Activated CD8-positive, alpha-beta T cell treated with anti-CD3 and anti-CD28 coated beads for 36 hours (primary cell): ENCODE data around the gene TMEM131. TPM values are rescaled to one million over a fixed set of nuclear protein-coding genes. Genes with fewer than 3 reads are reported as not detected.

ENCODE experiments used
- ATAC-seq: fragments of 200-7000 bp; cut with Tn5 transposase; one replicate; pipeline ENCODE4 v1.10.0; 2021; ENCODE audit warnings: mild to moderate bottlenecking, moderate library complexity
- CTCF ChIA-PET: fragments of 350-600 bp; sonication (Branson Sonifier 250); formaldehyde crosslinking; loops from one replicate; lab custom pipeline; 2021; ENCODE audit warnings: antibody characterized with exemption; lab: Charles Lee
- POLR2A ChIA-PET: fragments of 350-600 bp; sonication (Branson Sonifier 250); formaldehyde crosslinking; loops from one replicate; lab custom pipeline; 2021; ENCODE audit warnings: antibody characterized with exemption; lab: Charles Lee
- DNase-seq: peaks from one replicate; pipeline ENCODE4 v3.0.0-alpha.2; 2020
- H3K27ac Mint-ChIP-seq: one replicate; pipeline ENCODE4 v1.8.0; 2021; ENCODE audit warnings: mild to moderate bottlenecking, mixed read lengths
- H3K27me3 Mint-ChIP-seq: one replicate; pipeline ENCODE4 v1.8.0; 2021; ENCODE audit warnings: mixed read lengths
- H3K36me3 Mint-ChIP-seq: one replicate; pipeline ENCODE4 v1.8.0; 2021; ENCODE audit warnings: low read depth, mixed read lengths
- H3K4me1 Mint-ChIP-seq: one replicate; pipeline ENCODE4 v1.8.0; 2021; ENCODE audit warnings: low read depth, mixed read lengths
- H3K4me3 Mint-ChIP-seq: one replicate; pipeline ENCODE4 v1.8.0; 2021; ENCODE audit warnings: mild to moderate bottlenecking, moderate library complexity, mixed read lengths
- H3K9me3 Mint-ChIP-seq: one replicate; pipeline ENCODE4 v1.8.0; 2021; ENCODE audit warnings: mixed read lengths
- intact Hi-C: fragments of 100-400 bp; cut with micrococcal nuclease; formaldehyde crosslinking; loops from one replicate; pipeline ENCODE4 v1.10.0; 2022
- total RNA-seq, 2 experiments: library from RNA; stranded (reverse); gene quantifications; one replicate each; pipeline ENCODE4 v1.2.3, GENCODE V29; 2021
- TF ChIP-seq, protein P1 (sequence below): fragments of 200-600 bp; IDR thresholded peaks from one replicate; pipeline ENCODE4 v1.8.0; 2022; ENCODE audit warnings: antibody characterized with exemption, mild to moderate bottlenecking

TMEM131 gene
- total RNA-seq, 2 experiments from 2014 or later: 24.2 to 27.4 TPM

GRCh38 chr2:97730245-97730644, 265.5 kb downstream of the TMEM131 start:
- no peaks in the 10 kb centered on the region for H3K27me3 Mint-ChIP-seq
- TF ChIP-seq, protein P1, sequence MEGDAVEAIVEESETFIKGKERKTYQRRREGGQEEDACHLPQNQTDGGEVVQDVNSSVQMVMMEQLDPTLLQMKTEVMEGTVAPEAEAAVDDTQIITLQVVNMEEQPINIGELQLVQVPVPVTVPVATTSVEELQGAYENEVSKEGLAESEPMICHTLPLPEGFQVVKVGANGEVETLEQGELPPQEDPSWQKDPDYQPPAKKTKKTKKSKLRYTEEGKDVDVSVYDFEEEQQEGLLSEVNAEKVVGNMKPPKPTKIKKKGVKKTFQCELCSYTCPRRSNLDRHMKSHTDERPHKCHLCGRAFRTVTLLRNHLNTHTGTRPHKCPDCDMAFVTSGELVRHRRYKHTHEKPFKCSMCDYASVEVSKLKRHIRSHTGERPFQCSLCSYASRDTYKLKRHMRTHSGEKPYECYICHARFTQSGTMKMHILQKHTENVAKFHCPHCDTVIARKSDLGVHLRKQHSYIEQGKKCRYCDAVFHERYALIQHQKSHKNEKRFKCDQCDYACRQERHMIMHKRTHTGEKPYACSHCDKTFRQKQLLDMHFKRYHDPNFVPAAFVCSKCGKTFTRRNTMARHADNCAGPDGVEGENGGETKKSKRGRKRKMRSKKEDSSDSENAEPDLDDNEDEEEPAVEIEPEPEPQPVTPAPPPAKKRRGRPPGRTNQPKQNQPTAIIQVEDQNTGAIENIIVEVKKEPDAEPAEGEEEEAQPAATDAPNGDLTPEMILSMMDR: no peak
- H3K4me1 Mint-ChIP-seq: peaks cover 51% of the 10 kb centered on the region
- intact Hi-C loops: no loop called here
- ChIA-PET CTCF (interaction anchor here (1.2 to 14.1 kb wide), 5 partner anchors 14 to 32 kb away, joined by 3 to 167 read pairs (median 6); partner anchors contain the start of gene ZAP70), POLR2A (interaction anchor here (1.0 to 6.8 kb wide), 5 partner anchors 11 to 20 kb away, joined by 3 to 61 read pairs (median 3); no protein-coding TSS in a partner anchor)
- ATAC-seq: no peak
- peak overlapping the region; percentile 34 for H3K27ac Mint-ChIP-seq
- H3K4me3 Mint-ChIP-seq: no peak overlapping the region
- peaks cover 14% of the 10 kb centered on the region for H3K9me3 Mint-ChIP-seq
- H3K36me3 Mint-ChIP-seq: peaks cover 84% of the 10 kb centered on the region
- DNase-seq: no peak

- CTCF ChIA-PET: interaction anchor here (0.9 to 14.1 kb wide), 8 partner anchors 10 to 138 kb away, joined by 3 to 167 read pairs (median 6); partner anchors contain the start of gene ZAP70
- peaks cover 68% of the 10 kb centered on the region for H3K4me1 Mint-ChIP-seq
- peaks cover 89% of the 10 kb centered on the region for H3K36me3 Mint-ChIP-seq
- peaks cover 14% of the 10 kb centered on the region for H3K9me3 Mint-ChIP-seq
- no peaks in the 10 kb centered on the region for H3K27me3 Mint-ChIP-seq
- no peak overlapping the region for H3K4me3 Mint-ChIP-seq
- peak; percentile 63 for DNase-seq
- TF ChIP-seq, protein P1: no peak
- H3K27ac Mint-ChIP-seq: peak overlapping the region; percentile 86
- ATAC-seq: peak; percentile 78
- intact Hi-C loops: no loop called here
- POLR2A ChIA-PET: interaction anchor here (0.8 to 6.8 kb wide), 6 partner anchors 8 to 39 kb away, joined by 4 to 61 read pairs (median 26); partner anchors contain the start of gene ZAP70
Measured at GRCh38 chr2:97728091-97728731, 267.5 kb downstream of the TMEM131 start.

DNA sequence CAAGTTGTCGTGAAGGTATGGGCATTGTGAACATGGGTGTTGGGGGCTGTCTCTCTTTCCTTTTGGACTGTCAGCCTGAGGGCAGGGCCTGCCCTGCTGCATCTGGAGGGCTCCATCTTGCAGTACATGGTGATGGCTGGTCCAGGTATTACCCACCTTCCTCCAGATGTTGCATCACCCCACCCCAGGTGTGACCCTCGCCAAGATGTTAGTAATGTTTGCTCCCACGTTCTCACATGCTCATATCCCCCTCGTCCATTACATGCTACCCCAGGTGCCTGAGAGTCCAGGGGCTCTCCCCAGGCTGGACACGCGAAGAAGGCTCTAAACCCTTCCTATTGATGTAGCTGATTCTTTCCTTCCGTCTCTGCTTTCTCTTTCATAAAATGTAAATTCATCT, 268.5 kb downstream of the TMEM131 start:
- H3K9me3 Mint-ChIP-seq: peaks cover 14% of the 10 kb centered on the region
- no peaks in the 10 kb centered on the region for H3K27me3 Mint-ChIP-seq
- ChIA-PET CTCF (interaction anchor here (0.9 to 14.1 kb wide), 6 partner anchors 9 to 30 kb away, joined by 3 to 167 read pairs (median 8); partner anchors contain the start of gene ZAP70), POLR2A (interaction anchor here (1.1 to 6.8 kb wide), 5 partner anchors 9 to 40 kb away, joined by 4 to 61 read pairs (median 34); partner anchors contain the start of gene ZAP70)
- intact Hi-C loops: no loop called here
- peak overlapping the region; percentile 86 for H3K27ac Mint-ChIP-seq
- H3K4me3 Mint-ChIP-seq: no peak overlapping the region
- H3K4me1 Mint-ChIP-seq: peaks cover 75% of the 10 kb centered on the region
- DNase-seq (no peak), ATAC-seq (no peak)
- H3K36me3 Mint-ChIP-seq: peaks cover 92% of the 10 kb centered on the region
- TF ChIP-seq, protein P1: no peak

DNA sequence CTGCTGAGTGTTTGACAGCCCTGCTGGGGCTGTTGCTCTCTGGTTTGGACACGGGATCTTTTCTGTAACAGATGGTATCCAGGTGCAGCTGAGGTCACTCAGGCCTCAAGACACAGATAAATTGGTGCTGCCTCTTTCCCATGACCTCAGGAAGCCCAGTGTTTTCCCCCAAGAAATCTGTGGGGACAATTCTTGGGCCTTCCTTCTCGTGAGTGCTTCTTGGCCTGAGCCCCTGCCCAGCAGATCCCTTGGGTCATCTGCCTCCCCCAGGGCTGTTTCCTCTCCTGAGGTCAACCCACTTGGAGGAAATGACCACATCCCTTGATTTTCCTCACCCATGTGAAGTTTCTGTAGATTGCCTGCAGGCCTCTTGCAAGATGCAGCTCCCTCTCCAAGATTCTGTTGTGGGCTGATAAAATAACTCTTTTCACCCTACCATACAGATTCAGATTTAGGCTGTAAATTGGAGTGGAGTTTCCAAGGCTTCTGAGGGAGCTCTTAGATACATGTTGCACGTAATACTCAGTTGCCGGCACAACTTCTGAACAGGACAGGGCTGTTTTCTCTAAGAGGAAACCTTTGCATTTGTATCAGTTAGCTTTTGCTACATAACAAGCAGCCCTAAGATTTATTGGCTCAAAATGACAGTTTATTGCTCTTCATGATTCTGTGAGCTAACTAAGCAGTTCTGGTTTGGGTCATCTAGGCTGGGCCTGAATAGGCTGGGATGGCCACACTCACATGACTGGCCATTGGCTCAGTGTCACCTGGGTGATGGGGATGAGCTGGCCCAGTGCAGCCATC, 269.3 kb downstream of the TMEM131 start:
- ATAC-seq (no peak), DNase-seq (no peak)
- peak overlapping the region; percentile 86 for H3K27ac Mint-ChIP-seq
- H3K4me1 Mint-ChIP-seq: peaks cover 75% of the 10 kb centered on the region
- H3K9me3 Mint-ChIP-seq: peaks cover 14% of the 10 kb centered on the region
- H3K36me3 Mint-ChIP-seq: peaks cover 89% of the 10 kb centered on the region
- ChIA-PET POLR2A (interaction anchor here (0.6 to 6.8 kb wide), 9 partner anchors 8 to 81 kb away, joined by 3 to 61 read pairs (median 7); partner anchors contain the start of genes ACTR1B, COX5B and ZAP70), CTCF (interaction anchor here (0.9 to 14.1 kb wide), 10 partner anchors 8 to 128 kb away, joined by 3 to 167 read pairs (median 4); no protein-coding TSS in a partner anchor)
- no peak overlapping the region for H3K4me3 Mint-ChIP-seq
- intact Hi-C loops: no loop called here
- no peaks in the 10 kb centered on the region for H3K27me3 Mint-ChIP-seq
- TF ChIP-seq, protein P1: no peak
